Measurements from ENCODE around the gene TMEM161A. TPM values are rescaled to one million over a fixed set of nuclear protein-coding genes. Genes with fewer than 3 reads are reported as not detected.

TMEM161A gene
- total and polyA plus RNA-seq, 2 of the 13 experiments (the other 11 are each of a cell fraction or from before 2014, with no cell fraction given), result 25.9 to 31.4 TPM

- TF ChIP-seq ZNF296 (CRISPR knock-in tag; conservative IDR thresholded peaks at IDR 0.05), result no peak
- TF ChIP-seq XRCC5 (optimal IDR thresholded peaks at IDR 0.05; ENCODE audit: low read length), result no peak
- no peak for TF ChIP-seq MXD3 (CRISPR knock-in tag; IDR thresholded peaks at IDR 0.05)
- TF ChIP-seq STAG1 (CRISPR knock-in tag; IDR thresholded peaks at IDR 0.05), result peak; percentile 17; the same call in 1 of the 2 replicates
- TF ChIP-seq ZNF747 (CRISPR knock-in tag; IDR thresholded peaks at IDR 0.05; ENCODE audit: borderline replicate concordance), result peak; percentile 48; the same call in 1 of the 2 replicates
- TF ChIP-seq HOXD1 (CRISPR knock-in tag; IDR thresholded peaks at IDR 0.05), result no peak
- TF ChIP-seq ZSCAN12 (CRISPR knock-in tag; IDR thresholded peaks at IDR 0.05), result no peak
- TF ChIP-seq STAT5B (CRISPR knock-in tag; IDR thresholded peaks at IDR 0.05), result no peak
- no peak for TF ChIP-seq ZNF737 (CRISPR knock-in tag; IDR thresholded peaks at IDR 0.05; ENCODE audit: borderline replicate concordance)
- TF ChIP-seq ZNF253 (CRISPR knock-in tag; IDR thresholded peaks at IDR 0.05; ENCODE audit: borderline replicate concordance), result no peak
- TF ChIP-seq PLRG1 (conservative IDR thresholded peaks at IDR 0.05), result no peak
- TF ChIP-seq AHDC1 (CRISPR knock-in tag; IDR thresholded peaks at IDR 0.05; ENCODE audit: borderline replicate concordance), result peak; percentile 58; the same call in 1 of the 2 replicates
- TF ChIP-seq ZNF749 (CRISPR knock-in tag; IDR thresholded peaks at IDR 0.05; ENCODE audit: borderline replicate concordance), result no peak
- peak; percentile 70 for TF ChIP-seq ARNTL (CRISPR knock-in tag; IDR thresholded peaks at IDR 0.05)
- TF ChIP-seq ZNF639 (CRISPR knock-in tag; conservative IDR thresholded peaks at IDR 0.05), result peak; percentile 47; the same call in 1 of the 2 replicates
- no peak for TF ChIP-seq YEATS2 (CRISPR knock-in tag; IDR thresholded peaks at IDR 0.05; ENCODE audit: borderline replicate concordance)
- TF ChIP-seq NAIF1 (CRISPR knock-in tag; IDR thresholded peaks at IDR 0.05; ENCODE audit: borderline replicate concordance), result no peak
- TF ChIP-seq AHR (CRISPR knock-in tag; IDR thresholded peaks at IDR 0.05), result no peak
- peak; percentile 73; the same call in 1 of the 2 replicates for TF ChIP-seq HOXA3 (CRISPR knock-in tag; IDR thresholded peaks at IDR 0.05)
- no peak for TF ChIP-seq MZF1 (CRISPR knock-in tag; IDR thresholded peaks at IDR 0.05; ENCODE audit: borderline replicate concordance)
Measured at GRCh38 chr19:19098703-19099632, 39.3 kb downstream of the TMEM161A start (continued).
